Choroid plexus epithelial cell (primary cell): ENCODE measurements around the gene CPSF3.

Experiments used
- DNase-seq: peaks from one replicate; pipeline ENCODE4 v3.0.0-alpha.2; 2010; ENCODE audit warnings: low read depth
- H3K4me3 ChIP-seq: 2 replicates; pipeline ENCODE4 v1.5.1; 2011; ENCODE audit warnings: low read depth, mild to moderate bottlenecking, control low read depth, low read length, moderate library complexity
- TF ChIP-seq, protein P1 (sequence below): conservative IDR thresholded peaks from 2 replicates; pipeline ENCODE4 v1.5.1; 2011; ENCODE audit warnings: low read depth, mild to moderate bottlenecking, control low read depth, inconsistent platforms, low read length, moderate library complexity

The CPSF3 gene

GRCh38 chr2:9405636-9406035 lies 17.8 kb upstream of the CPSF3 start:
- TF ChIP-seq, protein P1, sequence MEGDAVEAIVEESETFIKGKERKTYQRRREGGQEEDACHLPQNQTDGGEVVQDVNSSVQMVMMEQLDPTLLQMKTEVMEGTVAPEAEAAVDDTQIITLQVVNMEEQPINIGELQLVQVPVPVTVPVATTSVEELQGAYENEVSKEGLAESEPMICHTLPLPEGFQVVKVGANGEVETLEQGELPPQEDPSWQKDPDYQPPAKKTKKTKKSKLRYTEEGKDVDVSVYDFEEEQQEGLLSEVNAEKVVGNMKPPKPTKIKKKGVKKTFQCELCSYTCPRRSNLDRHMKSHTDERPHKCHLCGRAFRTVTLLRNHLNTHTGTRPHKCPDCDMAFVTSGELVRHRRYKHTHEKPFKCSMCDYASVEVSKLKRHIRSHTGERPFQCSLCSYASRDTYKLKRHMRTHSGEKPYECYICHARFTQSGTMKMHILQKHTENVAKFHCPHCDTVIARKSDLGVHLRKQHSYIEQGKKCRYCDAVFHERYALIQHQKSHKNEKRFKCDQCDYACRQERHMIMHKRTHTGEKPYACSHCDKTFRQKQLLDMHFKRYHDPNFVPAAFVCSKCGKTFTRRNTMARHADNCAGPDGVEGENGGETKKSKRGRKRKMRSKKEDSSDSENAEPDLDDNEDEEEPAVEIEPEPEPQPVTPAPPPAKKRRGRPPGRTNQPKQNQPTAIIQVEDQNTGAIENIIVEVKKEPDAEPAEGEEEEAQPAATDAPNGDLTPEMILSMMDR, result no peak
- no peak for DNase-seq

GRCh38 chr2:9406529-9407362 lies 16.7 kb upstream of the CPSF3 start:
- TF ChIP-seq, protein P1, result no peak
- no peak overlapping the region for H3K4me3 ChIP-seq
- no peak for DNase-seq

More at GRCh38 chr2:9405636-9406035, 17.8 kb upstream of the CPSF3 start:
- H3K4me3 ChIP-seq, result no peak overlapping the region

GRCh38 chr2:9407363-9407811 lies 16.1 kb upstream of the CPSF3 start:
- TF ChIP-seq, protein P1, result no peak
- no peak overlapping the region for H3K4me3 ChIP-seq
- no peak for DNase-seq

- H3K4me3 ChIP-seq, result no peak overlapping the region
- DNase-seq, result peak; percentile 37
- TF ChIP-seq, protein P1, result no peak
These were observed 14.8 kb upstream of the CPSF3 start for GRCh38 chr2:9408641-9409151.

GRCh38 chr2:9410108-9410507 lies 13.3 kb upstream of the CPSF3 start:
- no peak for DNase-seq
- H3K4me3 ChIP-seq, result no peak overlapping the region
- TF ChIP-seq, protein P1, result no peak

DNA sequence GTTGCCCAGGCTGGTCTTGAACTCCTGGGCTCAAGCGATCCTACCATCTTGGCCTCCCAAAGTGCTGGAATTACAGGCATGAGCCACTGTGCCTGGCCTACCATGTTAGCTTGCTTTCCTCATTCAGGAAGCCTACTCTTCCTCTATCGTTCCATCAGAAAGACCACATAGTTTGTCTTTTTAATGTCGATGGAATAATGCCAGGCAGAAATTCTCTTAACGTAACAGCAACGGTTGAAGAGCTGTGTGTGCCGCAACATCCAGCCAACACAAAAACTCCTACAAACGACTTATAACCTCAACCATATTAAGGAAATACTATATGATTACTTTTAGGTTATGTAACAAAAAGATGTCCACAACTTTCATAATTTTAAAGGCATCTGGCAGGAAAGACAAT lies 10.7 kb upstream of the CPSF3 start:
- TF ChIP-seq, protein P1, result no peak
- DNase-seq, result no peak
- H3K4me3 ChIP-seq, result no peak overlapping the region
